Adrenal gland (tissue), 12 donors: ENCODE measurements around the gene ADARB2. TPM values are rescaled to one million over a fixed set of nuclear protein-coding genes. Genes with fewer than 3 reads are reported as not detected.
"Not testable (repeated sequence)": the region's sequence is repeated elsewhere in the genome, so short reads cannot be mapped to it uniquely, and the experiment has no call there.

ENCODE experiments used
- DNase-seq, 7 donors: peaks; one replicate each; pipeline ENCODE4 v3.0.0-alpha.2; 2019 to 2020
- H3K27ac ChIP-seq, 5 donors: fragments of 200-600 bp; sonication (generic) in 4 of 5; 1 replicate in 3 of 5; 2 replicates in 2 of 5; pipeline versions ENCODE4 v1.5.1 to v1.8.0; 2016 to 2020; ENCODE audit warnings: mild to moderate bottlenecking in 1 of 5
- H3K27me3 ChIP-seq: fragments of 200-600 bp; 2 replicates; pipeline ENCODE4 v1.8.0; 2021
- H3K36me3 ChIP-seq, 2 donors: fragments of 200-600 bp; replicated peaks in 1 of 2; 1 replicate in 1 of 2; 2 replicates in 1 of 2; pipeline versions ENCODE4 v1.5.1 to v1.8.0; 2018 to 2022
- H3K4me1 ChIP-seq, 2 donors: fragments of 200-600 bp; replicated peaks in 1 of 2; 1 replicate in 1 of 2; 2 replicates in 1 of 2; pipeline versions ENCODE4 v1.5.1 to v1.8.0; 2018 to 2021
- H3K4me3 ChIP-seq, 4 donors: fragments of 200-600 bp; sonication (generic) in 3 of 4; one replicate each; pipeline ENCODE4 v1.5.1; 2016 to 2018
- H3K9me3 ChIP-seq, 3 donors: fragments of 200-600 bp; sonication (generic) in 1 of 3; replicated peaks in 1 of 3; 1 replicate in 2 of 3; 2 replicates in 1 of 3; pipeline versions ENCODE4 v1.5.1 to v1.8.0; 2016 to 2021
- CTCF ChIP-seq, 6 experiments: fragments of 450-650 bp in 4 of 6; fragments of 200-600 bp in 2 of 6; sonication (generic) in 1 of 6; IDR thresholded peaks; 1 replicate in 5 of 6; 2 replicates in 1 of 6; pipeline versions ENCODE4 v1.5.1 to v1.8.0; 2016 to 2021; ENCODE audit warnings: antibody characterized with exemption in 6 of 6, mild to moderate bottlenecking in 2 of 6, moderate library complexity in 1 of 6
- POLR2A ChIP-seq, 2 donors: fragments of 450-650 bp; IDR thresholded peaks; one replicate each; pipeline ENCODE4 v1.6.1; 2017; ENCODE audit warnings: antibody characterized with exemption in 2 of 2, mild to moderate bottlenecking in 2 of 2, moderate library complexity in 1 of 2
- WGBS, 4 donors: extraction: QIAGEN DNeasy Blood & Tissue Kit in 2 of 4; methylation state at CpG; one replicate each; pipeline versions ENCODE4 v1.1.5 to v1.1.7; 2013 to 2017; 5-methylcytosine and 5-hydroxymethylcytosine counted together
- intact Hi-C, 2 donors: fragments of 100-400 bp; cut with DNase I; formaldehyde crosslinking; loops; one replicate each; pipeline versions ENCODE4 v1.14.1 to v1.15.0; 2022 to 2023
- polyA plus RNA-seq, 3 donors: library from polyadenylated mRNA; stranded (reverse); fragments of 200-250 nt in 2 of 3; fragments of 350-450 nt in 1 of 3; fragmentation: Illumina TruSeq in 1 of 3; extraction: RNeasy Lipid Tissue Mini Kit (QIAGEN cat#74804) in 1 of 3; gene quantifications; one replicate each; pipeline ENCODE4 v1.2.3, GENCODE V29; 2013 to 2014
- total RNA-seq, 9 donors: library from RNA; depleted of rRNA in 4 of 9; stranded (reverse); fragments of >200 nt in 4 of 9; fragments of 120-200 nt in 1 of 9; fragmentation: NEBNext Ultra II Directional in 1 of 9; extraction: Animal tissue kit (Norgen Biotek cat#: 25700) in 1 of 9; gene quantifications; one replicate each; pipeline versions ENCODE4 v1.1.0 to v1.2.4, GENCODE V29; 2013 to 2023
- donor health status: healthy with polysubstance abuse.
- donor health status: Bipolar disorder and iron deficiency.
- donor health status: DM: yes; HTN: yes; CAD: no.
- donor health status: DM: no; HTN: no; CAD: no.
- donor health status: DM: no; HTN: no; CAD: no.
- donor health status: DM: yes; HTN: yes; CAD: no.

Gene ADARB2
- total and polyA plus RNA-seq, 12 donors: 0.14 to 3.1 (median 0.91) TPM

- TF ChIP-seq CTCF (IDR thresholded peaks at IDR 0.05) (no peak), POLR2A (IDR thresholded peaks at IDR 0.05) (no peak)
- Histone ChIP-seq H3K36me3 (no peaks in the 10 kb centered on the region), H3K27me3 (no peaks in the 10 kb centered on the region), H3K27ac (no peak overlapping the region), H3K4me3 (no peak overlapping the region), H3K4me1 (no peaks in the 10 kb centered on the region), H3K9me3 (no peaks in the 10 kb centered on the region)
- intact Hi-C loops: no loop called here
- 30 to 38% (median 34%) methylated on average over 10 to 17 of the region's 17 CpGs for WGBS, 4 donors
- DNase-seq: no peak
These were observed 272.4 kb downstream of the ADARB2 start for GRCh38 chr10:1464881-1465417.

- DNase-seq, H3K27me3 ChIP-seq, H3K4me1 ChIP-seq, H3K4me3 ChIP-seq, intact Hi-C loops, H3K9me3 ChIP-seq, H3K27ac ChIP-seq, H3K36me3 ChIP-seq: not testable (repeated sequence)
- WGBS, 4 donors: 70 to 82% (median 76%) methylated on average over 14 to 26 of the region's 26 CpGs
These were observed 273.4 kb downstream of the ADARB2 start for GRCh38 chr10:1463971-1464370.

GRCh38 chr10:1462994-1463633 lies 274.2 kb downstream of the ADARB2 start:
- intact Hi-C loops: no loop called here
- 72 to 84% (median 76%) methylated on average over 21 to 23 of the region's 23 CpGs for WGBS, 4 donors
- no peaks in the 10 kb centered on the region for H3K36me3 ChIP-seq
- no peaks in the 10 kb centered on the region for H3K4me1 ChIP-seq
- TF ChIP-seq CTCF (IDR thresholded peaks at IDR 0.05): no peak
- no peak for TF ChIP-seq POLR2A (IDR thresholded peaks at IDR 0.05)
- no peaks in the 10 kb centered on the region for H3K27me3 ChIP-seq
- H3K4me3 ChIP-seq: no peak overlapping the region
- no peaks in the 10 kb centered on the region for H3K9me3 ChIP-seq
- no peak overlapping the region for H3K27ac ChIP-seq
- no peak for DNase-seq

- 55 to 72% (median 66%) methylated on average over 1 of the region's 1 CpG for WGBS, 4 donors
- intact Hi-C loops: no loop called here
- H3K36me3 ChIP-seq: no peaks in the 10 kb centered on the region
- TF ChIP-seq POLR2A (IDR thresholded peaks at IDR 0.05) (no peak), CTCF (IDR thresholded peaks at IDR 0.05) (no peak)
- no peaks in the 10 kb centered on the region for H3K9me3 ChIP-seq
- H3K4me1 ChIP-seq: no peaks in the 10 kb centered on the region
- H3K4me3 ChIP-seq: no peak overlapping the region
- no peak overlapping the region for H3K27ac ChIP-seq
- DNase-seq: no peak
- no peaks in the 10 kb centered on the region for H3K27me3 ChIP-seq
These were observed 274.8 kb downstream of the ADARB2 start for GRCh38 chr10:1462521-1462920.

- intact Hi-C loops: no loop called here
These were observed 275.3 kb downstream of the ADARB2 start for GRCh38 chr10:1462032-1462431.

More at GRCh38 chr10:1462032-1462431, 275.3 kb downstream of the ADARB2 start:
- no peak for TF ChIP-seq POLR2A (IDR thresholded peaks at IDR 0.05)
- no peak for TF ChIP-seq CTCF (IDR thresholded peaks at IDR 0.05)
- Histone ChIP-seq H3K4me3 (no peak overlapping the region), H3K4me1 (no peaks in the 10 kb centered on the region), H3K9me3 (no peaks in the 10 kb centered on the region), H3K27ac (no peak overlapping the region), H3K36me3 (no peaks in the 10 kb centered on the region), H3K27me3 (no peaks in the 10 kb centered on the region)
- no peak for DNase-seq
- 61 to 82% (median 70%) methylated on average over 5 of the region's 5 CpGs for WGBS, 4 donors
